A549 (cell line): ENCODE results near the gene IRF1. TPM values are rescaled to one million over a fixed set of nuclear protein-coding genes. Genes with fewer than 3 reads are reported as not detected.

Experiments
- ATAC-seq, 2 experiments: fragments of 200-7000 bp in 1 of 2; fragments of >200 bp in 1 of 2; cut with Nextera tagmentation in 1 of 2; cut with Tn5 transposase in 1 of 2; 3 replicates each; pipeline versions ENCODE4 v1.8.0 to v1.9.1; 2018 to 2020; ENCODE audit warnings: mild to moderate bottlenecking in 1 of 2, moderate library complexity in 1 of 2
- CTCF ChIA-PET: fragments of 300-600 bp; sonication (Branson Sonifier 250); formaldehyde crosslinking; extraction: SDS; loops from one replicate; lab custom pipeline; 2021; ENCODE audit warnings: antibody characterized with exemption, inconsistent platforms; lab: Yijun Ruan, JAX
- POLR2A ChIA-PET: fragments of 350-600 bp; formaldehyde crosslinking; extraction: SDS; loops from one replicate; lab custom pipeline; 2021; ENCODE audit warnings: antibody characterized with exemption, inconsistent platforms; lab: Yijun Ruan, JAX
- DNase-seq, 2 experiments: peaks; one replicate each; pipeline versions ENCODE4 v3.0.0 to v3.0.0-alpha.2; 2011 to 2016; ENCODE audit warnings: low read depth in 1 of 2, low spot score in 1 of 2
- FAIRE-seq: peaks from 2 replicates; lab custom pipeline; 2011; peaks lifted over from hg19 to GRCh38; lab: Jason Lieb, UNC
- H3K27ac ChIP-seq, 2 experiments: fragments of >200 bp; sonication (Bioruptor Twin); formaldehyde crosslinking; 3 replicates each; pipeline ENCODE4 v1.5.1; 2016 to 2017
- H3K4me1 ChIP-seq: fragments of >200 bp; sonication (Bioruptor Twin); formaldehyde crosslinking; 3 replicates; pipeline ENCODE4 v1.6.1; 2016
- H3K4me2 ChIP-seq: fragments of >200 bp; sonication (Bioruptor Twin); formaldehyde crosslinking; 3 replicates; pipeline ENCODE4 v1.6.1; 2016
- H3K4me3 ChIP-seq: fragments of >200 bp; sonication (Bioruptor Twin); formaldehyde crosslinking; 3 replicates; pipeline ENCODE4 v1.5.1; 2016
- H3K9me3 ChIP-seq: fragments of >200 bp; sonication (Bioruptor Twin); formaldehyde crosslinking; 3 replicates; pipeline ENCODE4 v1.6.1; 2016
- CBX2 ChIP-seq: fragments of 200-600 bp; sonication (generic); IDR thresholded peaks from 2 replicates; pipeline ENCODE4 v1.6.1; 2016; ENCODE audit warnings: low read depth, mild to moderate bottlenecking, borderline replicate concordance
- HDAC2 ChIP-seq: fragments of 200-600 bp; sonication (generic); IDR thresholded peaks from 2 replicates; pipeline ENCODE4 v1.6.1; 2016
- HOXB13 ChIP-seq: fragments of 250-450 bp; sonication (Bioruptor Pico); IDR thresholded peaks from 2 replicates; pipeline ENCODE4 v1.5.0; 2020; ENCODE audit warnings: low read depth, mild to moderate bottlenecking, moderate library complexity
- JUN ChIP-seq, 2 experiments: fragments of >200 bp; sonication (Bioruptor Twin); formaldehyde crosslinking; IDR thresholded peaks; 2 replicates in 1 of 2; 3 replicates in 1 of 2; pipeline ENCODE4 v1.6.1; 2016 to 2017
- JUNB ChIP-seq: fragments of >200 bp; sonication (Bioruptor Twin); formaldehyde crosslinking; IDR thresholded peaks from 2 replicates; pipeline ENCODE4 v1.6.1; 2016
- KDM5A ChIP-seq: fragments of 200-600 bp; sonication (generic); IDR thresholded peaks from 2 replicates; pipeline ENCODE4 v1.6.1; 2016; ENCODE audit warnings: antibody characterized with exemption, mild to moderate bottlenecking
- NFE2L2 ChIP-seq: fragments of 150-350 bp; conservative IDR thresholded peaks from 2 replicates; pipeline ENCODE4 v1.6.1; 2014; ENCODE audit warnings: low read length
- NPAS2 ChIP-seq: fragments of 250-450 bp; sonication (Bioruptor Pico); IDR thresholded peaks from 2 replicates; pipeline ENCODE4 v1.8.0; 2022; ENCODE audit warnings: mild to moderate bottlenecking, moderate library complexity, borderline replicate concordance
- RAD21 ChIP-seq, 2 experiments: fragments of >200 bp in 1 of 2; sonication (Bioruptor Twin) in 1 of 2; formaldehyde crosslinking in 1 of 2; IDR thresholded peaks in 1 of 2; conservative IDR thresholded peaks in 1 of 2; 2 replicates in 1 of 2; 3 replicates in 1 of 2; pipeline ENCODE4 v1.6.1; 2012 to 2018; ENCODE audit warnings: inconsistent platforms in 1 of 2
- TFCP2L1 ChIP-seq: fragments of 250-450 bp; sonication (Bioruptor Pico); IDR thresholded peaks from 2 replicates; pipeline ENCODE4 v1.5.0; 2021; ENCODE audit warnings: mild to moderate bottlenecking
- ZSCAN20 ChIP-seq: fragments of 250-450 bp; sonication (Bioruptor Pico); IDR thresholded peaks from 2 replicates; pipeline ENCODE4 v1.8.0; 2022; ENCODE audit warnings: mild to moderate bottlenecking, moderate library complexity
- WGBS: methylation state at CpG from one replicate; pipeline ENCODE4 v1.1.6; 2017; ENCODE audit errors: missing lambda C conversion rate; 5-methylcytosine and 5-hydroxymethylcytosine counted together
- polyA plus RNA-seq, 4 experiments: library from polyadenylated mRNA; depleted of rRNA in 3 of 4; stranded (reverse); fragments of >200 nt; fragmentation: RNase III in 1 of 4; extraction: RNeasy Plus Mini Kit Qiagen cat#74134 plus additional on column Dnase treatment in 1 of 4; gene quantifications; 2 replicates in 3 of 4; 3 replicates in 1 of 4; pipeline ENCODE4 v1.2.3, GENCODE V29; 2011 to 2017
- TF ChIP-seq, protein P1 (sequence below): fragments of >200 bp; sonication (Bioruptor Twin); formaldehyde crosslinking; IDR thresholded peaks from 2 replicates; pipeline ENCODE4 v1.6.1; 2016
- TF ChIP-seq, protein P2 (sequence below): fragments of 450-650 bp; IDR thresholded peaks from 2 replicates; pipeline ENCODE4 v1.6.1; 2014; ENCODE audit warnings: antibody characterized with exemption
- TF ChIP-seq, protein P3 (sequence below): fragments of 250-450 bp; sonication (Bioruptor Pico); IDR thresholded peaks from 2 replicates; pipeline ENCODE4 v1.5.0; 2020; ENCODE audit warnings: low read depth, mild to moderate bottlenecking, moderate library complexity
- TF ChIP-seq, protein P4 (sequence below): IDR thresholded peaks from 2 replicates; pipeline ENCODE4 v1.6.1; 2012

The IRF1 gene
- polyA plus RNA-seq, 2 of the 4 experiments (the other 2 are of a cell fraction): 10.9 to 13.3 TPM

DNA sequence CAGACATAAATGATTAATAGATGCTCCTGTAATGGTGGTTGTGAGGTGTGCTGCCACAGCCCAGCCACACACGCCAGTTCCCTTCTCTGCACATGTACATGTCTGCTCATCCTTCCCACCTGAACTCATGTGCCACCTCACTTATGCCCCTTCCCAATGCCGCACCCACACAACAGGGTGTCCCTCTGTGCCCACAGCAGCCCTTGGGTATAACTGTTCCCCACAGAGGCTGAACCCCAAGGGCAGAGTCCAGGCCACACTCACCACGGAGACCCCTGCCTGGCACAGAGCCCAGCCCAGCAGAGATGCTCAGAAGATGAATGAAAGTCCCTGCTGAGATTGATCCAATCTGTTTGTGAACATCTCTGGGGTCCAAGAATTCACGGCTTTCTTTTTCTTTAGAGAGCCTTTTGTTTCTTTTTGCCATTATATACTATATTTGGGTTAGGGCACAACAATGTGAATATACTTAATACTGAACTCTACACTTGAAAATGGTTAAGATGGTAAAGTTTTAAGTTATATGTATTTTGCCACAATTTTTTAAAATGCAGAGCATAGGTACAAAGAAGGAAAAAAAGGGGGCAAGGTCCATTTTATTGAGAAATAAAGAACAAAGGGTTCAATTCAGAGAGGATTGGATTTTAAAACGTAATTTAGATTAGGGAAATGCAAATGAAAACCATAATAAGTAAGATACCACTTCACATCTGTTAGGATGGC is 29.6 kb downstream of the IRF1 start:
- no peak overlapping the region for H3K4me2 ChIP-seq
- no peak overlapping the region for H3K4me3 ChIP-seq
- ATAC-seq: no peak
- CTCF ChIA-PET: interaction anchor here (1.4 kb wide), 1 partner anchor 32 kb away, joined by 3 read pairs; no protein-coding TSS in a partner anchor
- H3K27ac ChIP-seq: no peak overlapping the region
- 68% methylated on average over 5 of the region's 5 CpGs for WGBS
- no peak for FAIRE-seq
- peaks cover 42% of the 10 kb centered on the region for H3K4me1 ChIP-seq
- TF ChIP-seq JUNB: no peak
- no peak for TF ChIP-seq HDAC2
- TF ChIP-seq KDM5A: no peak
- TF ChIP-seq, protein P1, sequence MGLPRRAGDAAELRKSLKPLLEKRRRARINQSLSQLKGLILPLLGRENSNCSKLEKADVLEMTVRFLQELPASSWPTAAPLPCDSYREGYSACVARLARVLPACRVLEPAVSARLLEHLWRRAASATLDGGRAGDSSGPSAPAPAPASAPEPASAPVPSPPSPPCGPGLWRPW: no peak
- no peak for TF ChIP-seq TFCP2L1 (CRISPR knock-in tag)
- POLR2A ChIA-PET: no interaction called here
- no peaks in the 10 kb centered on the region for H3K9me3 ChIP-seq
- DNase-seq: no peak

DNA sequence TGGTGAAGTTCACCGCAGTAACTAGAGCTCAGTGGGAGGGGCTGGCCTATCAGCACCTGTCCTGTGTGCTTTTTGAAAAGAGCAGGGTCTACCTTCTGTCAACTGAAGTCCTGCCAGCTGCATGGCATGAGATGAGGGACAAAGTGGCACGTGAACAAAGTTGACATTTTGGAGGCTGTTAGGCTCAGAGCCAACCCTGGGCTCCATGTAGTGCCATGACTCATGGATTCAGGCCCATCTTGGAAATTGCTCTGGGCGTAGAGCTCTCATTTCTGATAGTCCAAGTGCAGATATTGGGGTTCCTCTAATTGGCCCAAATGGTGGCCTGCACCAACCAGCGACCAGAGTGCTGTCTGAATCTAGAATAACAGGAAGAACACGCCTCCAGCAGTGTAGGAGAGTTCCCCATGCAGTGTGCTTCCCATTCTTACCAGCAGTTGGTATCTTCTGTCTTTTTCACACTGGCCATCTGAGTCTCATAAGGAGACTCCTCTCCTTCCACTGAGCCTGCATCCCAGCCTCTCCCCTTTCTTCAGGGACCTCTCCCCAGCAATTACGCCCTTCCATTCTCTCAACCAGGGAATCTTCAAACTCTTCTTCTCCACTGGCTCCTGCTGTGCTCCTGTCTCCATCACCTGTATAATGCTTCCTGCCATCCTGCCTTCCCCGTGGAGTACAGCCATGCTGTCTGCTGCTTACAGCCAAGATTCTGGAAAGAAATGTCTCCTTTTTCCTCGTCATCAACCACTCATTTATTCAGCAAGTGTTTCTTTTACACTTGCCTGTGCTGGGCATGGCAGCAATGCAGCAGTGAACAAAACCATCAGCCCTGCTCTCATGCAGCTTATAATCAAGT is 30.4 kb downstream of the IRF1 start:
- DNase-seq (no peak), ATAC-seq (peak in 1 of 2 experiments; percentile 77; a peak in 4 of 6 replicates)
- WGBS: 82% methylated on average over 8 of the region's 8 CpGs
- TF ChIP-seq, protein P2, sequence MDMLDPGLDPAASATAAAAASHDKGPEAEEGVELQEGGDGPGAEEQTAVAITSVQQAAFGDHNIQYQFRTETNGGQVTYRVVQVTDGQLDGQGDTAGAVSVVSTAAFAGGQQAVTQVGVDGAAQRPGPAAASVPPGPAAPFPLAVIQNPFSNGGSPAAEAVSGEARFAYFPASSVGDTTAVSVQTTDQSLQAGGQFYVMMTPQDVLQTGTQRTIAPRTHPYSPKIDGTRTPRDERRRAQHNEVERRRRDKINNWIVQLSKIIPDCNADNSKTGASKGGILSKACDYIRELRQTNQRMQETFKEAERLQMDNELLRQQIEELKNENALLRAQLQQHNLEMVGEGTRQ: no peak
- TF ChIP-seq, protein P3, sequence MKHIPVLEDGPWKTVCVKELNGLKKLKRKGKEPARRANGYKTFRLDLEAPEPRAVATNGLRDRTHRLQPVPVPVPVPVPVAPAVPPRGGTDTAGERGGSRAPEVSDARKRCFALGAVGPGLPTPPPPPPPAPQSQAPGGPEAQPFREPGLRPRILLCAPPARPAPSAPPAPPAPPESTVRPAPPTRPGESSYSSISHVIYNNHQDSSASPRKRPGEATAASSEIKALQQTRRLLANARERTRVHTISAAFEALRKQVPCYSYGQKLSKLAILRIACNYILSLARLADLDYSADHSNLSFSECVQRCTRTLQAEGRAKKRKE: no peak
- no peak for TF ChIP-seq NPAS2 (CRISPR knock-in tag)
- TF ChIP-seq NFE2L2: no peak
- no peak for TF ChIP-seq HOXB13 (CRISPR knock-in tag)
- no peak for TF ChIP-seq ZSCAN20 (CRISPR knock-in tag)
- TF ChIP-seq JUN (IDR thresholded peaks at IDR 0.05): no peak
- TF ChIP-seq RAD21 (conservative IDR thresholded peaks at IDR 0.05 in 1 of 2, IDR thresholded peaks at IDR 0.05 in 1 of 2): no peak
- no peak for TF ChIP-seq CBX2
- TF ChIP-seq, protein P4, sequence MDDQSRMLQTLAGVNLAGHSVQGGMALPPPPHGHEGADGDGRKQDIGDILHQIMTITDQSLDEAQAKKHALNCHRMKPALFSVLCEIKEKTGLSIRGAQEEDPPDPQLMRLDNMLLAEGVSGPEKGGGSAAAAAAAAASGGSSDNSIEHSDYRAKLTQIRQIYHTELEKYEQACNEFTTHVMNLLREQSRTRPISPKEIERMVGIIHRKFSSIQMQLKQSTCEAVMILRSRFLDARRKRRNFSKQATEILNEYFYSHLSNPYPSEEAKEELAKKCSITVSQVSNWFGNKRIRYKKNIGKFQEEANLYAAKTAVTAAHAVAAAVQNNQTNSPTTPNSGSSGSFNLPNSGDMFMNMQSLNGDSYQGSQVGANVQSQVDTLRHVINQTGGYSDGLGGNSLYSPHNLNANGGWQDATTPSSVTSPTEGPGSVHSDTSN: no peak
- TF ChIP-seq, all 56 proteins: peak for 0
- H3K9me3 ChIP-seq: no peaks in the 10 kb centered on the region
- CTCF ChIA-PET: interaction anchor here (0.8 to 1.4 kb wide), 2 partner anchors 9 to 31 kb away, joined by 3 read pairs; no protein-coding TSS in a partner anchor
- H3K4me1 ChIP-seq: peaks cover 42% of the 10 kb centered on the region
- no peak overlapping the region for H3K4me3 ChIP-seq
- H3K27ac ChIP-seq: peak overlapping the region; percentile 67 to 79; a peak in 4 of 6 replicates
- no peak for FAIRE-seq
- POLR2A ChIA-PET: interaction anchor here (0.8 kb wide), 1 partner anchor 36 kb away, joined by 3 read pairs; no protein-coding TSS in a partner anchor
- H3K4me2 ChIP-seq: peak overlapping the region; percentile 36; the same call in 1 of the 3 replicates
